GM21515 (cell line): ENCODE results near the gene HDAC5.

ENCODE experiments used
- ATAC-seq: cut with Tn5 transposase; IDR thresholded peaks from one replicate; pipeline ENCODE4 v1.9.1; 2021; ENCODE audit not compliant: unreplicated experiment

Gene HDAC5

GRCh38 chr17:44091200-44091997, 32.0 kb downstream of the HDAC5 start:
- no peak for ATAC-seq

- ATAC-seq, result no peak
These were observed 35.2 kb downstream of the HDAC5 start for GRCh38 chr17:44088254-44088653.

- ATAC-seq, result no peak
These were observed 36.1 kb downstream of the HDAC5 start for GRCh38 chr17:44087319-44087718.

- no peak for ATAC-seq
These were observed 36.8 kb downstream of the HDAC5 start for GRCh38 chr17:44086364-44087311.

- no peak for ATAC-seq
These were observed 37.5 kb downstream of the HDAC5 start for GRCh38 chr17:44085908-44086307.

GRCh38 chr17:44084921-44085320, 38.5 kb downstream of the HDAC5 start:
- ATAC-seq, result no peak

- ATAC-seq, result no peak
These were observed 39.3 kb downstream of the HDAC5 start for GRCh38 chr17:44084131-44084538.

GRCh38 chr17:44083250-44083849, 40.1 kb downstream of the HDAC5 start:
- no peak for ATAC-seq

GRCh38 chr17:44082256-44082927, 41.0 kb downstream of the HDAC5 start:
- no peak for ATAC-seq

GRCh38 chr17:44081681-44082080, 41.8 kb downstream of the HDAC5 start:
- ATAC-seq, result no peak

GRCh38 chr17:44079877-44080821, 43.3 kb downstream of the HDAC5 start:
- ATAC-seq, result no peak

- ATAC-seq, result no peak
These were observed 45.0 kb downstream of the HDAC5 start for GRCh38 chr17:44078412-44078811.

- no peak for ATAC-seq
These were observed 45.9 kb downstream of the HDAC5 start for GRCh38 chr17:44077595-44077909.

GRCh38 chr17:44076716-44077594, 46.5 kb downstream of the HDAC5 start:
- no peak for ATAC-seq

- ATAC-seq, result no peak
These were observed 47.7 kb downstream of the HDAC5 start for GRCh38 chr17:44075598-44076293.

- ATAC-seq, result no peak
These were observed 48.5 kb downstream of the HDAC5 start for GRCh38 chr17:44074911-44075285.

GRCh38 chr17:44074231-44074910, 49.1 kb downstream of the HDAC5 start:
- ATAC-seq, result no peak

GRCh38 chr17:44071772-44072171, 51.7 kb downstream of the HDAC5 start:
- no peak for ATAC-seq
